ENCODE data around the gene CNP.

The CNP gene

GRCh38 chr17:41942626-41943373 lies 23.8 kb upstream of the CNP start:
- no peak for DNase-seq

- DNase-seq: no peak
Observed at GRCh38 chr17:41943492-41943891, 23.1 kb upstream of the CNP start.

GRCh38 chr17:41944943-41945342 lies 21.7 kb upstream of the CNP start:
- no peak for DNase-seq

GRCh38 chr17:41948762-41949460 lies 17.7 kb upstream of the CNP start:
- no peak for DNase-seq

GRCh38 chr17:41956522-41956921 lies 10.1 kb upstream of the CNP start:
- DNase-seq: no peak

- no peak for DNase-seq
Observed at GRCh38 chr17:41957031-41957868, 9.3 kb upstream of the CNP start.

GRCh38 chr17:41957869-41958439 lies 8.6 kb upstream of the CNP start:
- DNase-seq: no peak

GRCh38 chr17:41959030-41959335 lies 7.6 kb upstream of the CNP start:
- DNase-seq: no peak

- DNase-seq: no peak
Observed at GRCh38 chr17:41959336-41960095, 7.1 kb upstream of the CNP start.

- no peak for DNase-seq
Observed at GRCh38 chr17:41962111-41962510, 4.5 kb upstream of the CNP start.

GRCh38 chr17:41962768-41963434 lies 3.7 kb upstream of the CNP start:
- peak; percentile 46 for DNase-seq

GRCh38 chr17:41965694-41966462 lies 717 bp upstream of the CNP start:
- DNase-seq: peak; percentile 47

GRCh38 chr17:41967141-41967920 lies 736 bp downstream of the CNP start:
- no peak for DNase-seq

GRCh38 chr17:41967921-41968578 lies 1.5 kb downstream of the CNP start:
- DNase-seq: no peak

GRCh38 chr17:41968676-41969075 lies 2.1 kb downstream of the CNP start:
- DNase-seq: no peak

- no peak for DNase-seq
Observed at GRCh38 chr17:41970901-41971331, 4.3 kb downstream of the CNP start.

- DNase-seq: no peak
Observed at GRCh38 chr17:41971721-41972523, 5.3 kb downstream of the CNP start.

- DNase-seq: no peak
Observed at GRCh38 chr17:41972571-41973407, 6.2 kb downstream of the CNP start.
